ENCODE measurements around the gene SLC2A8.

The SLC2A8 gene

DNA sequence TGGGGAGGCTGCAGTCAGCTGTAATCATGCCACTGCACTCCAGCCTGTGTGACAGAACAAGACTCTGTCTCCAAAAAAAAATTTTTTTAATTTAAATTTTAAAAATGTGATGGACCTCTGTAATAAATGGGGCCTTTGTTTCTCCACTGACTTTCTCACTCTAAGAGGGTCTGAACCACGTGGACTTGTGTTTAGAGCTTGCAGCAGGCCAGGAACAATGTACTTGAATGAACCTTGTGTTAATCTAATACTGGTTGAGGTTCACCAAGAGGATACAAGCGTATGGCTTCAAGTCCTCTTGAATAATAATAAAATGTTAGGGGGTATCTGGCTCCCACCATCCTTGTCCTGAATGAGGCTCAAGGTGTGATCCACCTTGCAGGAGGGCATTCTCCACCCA is 14.4 kb upstream of the SLC2A8 start:
- DNase-seq (ENCODE audit: low read depth) = no peak

DNA sequence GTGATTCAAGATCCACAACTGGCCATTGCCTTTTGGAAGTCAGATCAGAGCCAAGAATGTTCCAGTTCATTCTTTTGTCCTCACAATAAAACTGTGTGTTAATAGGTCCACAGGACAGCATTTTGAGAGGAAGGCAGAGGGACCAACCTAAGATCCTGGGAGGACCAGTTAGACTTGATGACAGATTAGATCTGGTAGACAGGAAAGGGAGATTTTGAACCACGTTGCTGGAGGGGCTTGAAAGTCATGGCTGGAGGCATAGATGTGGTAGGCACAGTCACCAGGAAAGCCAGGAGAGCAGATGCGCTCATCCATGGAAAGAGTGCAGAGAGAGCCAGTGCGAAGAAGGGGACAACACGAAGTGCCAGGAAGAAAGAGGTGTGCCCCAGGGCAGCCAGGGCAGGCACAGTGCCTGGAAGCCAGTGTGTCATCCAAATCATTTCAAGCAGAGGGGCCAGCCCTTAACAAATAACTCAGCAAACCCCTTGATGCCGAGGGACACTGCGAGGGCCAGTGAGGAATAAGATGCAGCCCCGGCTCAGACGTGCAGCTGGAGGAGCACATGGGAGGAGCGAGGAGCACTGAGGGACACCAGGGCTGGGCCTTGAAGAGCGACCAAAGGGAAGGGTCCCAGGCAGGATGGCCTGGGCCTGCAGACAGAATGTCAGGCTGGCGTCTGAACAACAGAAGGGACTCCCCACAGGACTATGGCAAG is 12.8 kb upstream of the SLC2A8 start:
- DNase-seq (ENCODE audit: low read depth) = no peak

DNA sequence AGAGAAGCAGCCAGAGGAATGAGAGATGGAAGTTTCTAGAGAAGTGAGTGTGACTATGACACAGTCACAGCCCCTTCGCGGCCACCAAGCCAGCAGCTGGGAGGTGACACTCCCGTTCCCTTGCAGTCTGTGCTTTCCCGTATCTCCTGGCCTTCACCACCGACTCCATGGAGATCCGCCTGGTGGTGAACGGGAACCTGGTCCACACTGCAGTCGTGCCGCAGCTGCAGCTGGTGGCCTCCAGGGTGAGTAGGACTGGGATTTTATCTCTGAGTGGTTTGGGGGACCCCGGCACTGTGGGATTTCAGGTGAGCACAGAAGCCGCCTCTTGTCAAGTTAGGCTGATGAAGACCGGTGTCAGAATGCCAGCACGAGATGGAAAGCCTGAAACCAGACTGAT is 12.1 kb upstream of the SLC2A8 start:
- DNase-seq (ENCODE audit: low read depth) = no peak

GRCh38 chr9:127386249-127386648 is 10.7 kb upstream of the SLC2A8 start:
- DNase-seq (ENCODE audit: low read depth) = no peak

DNA sequence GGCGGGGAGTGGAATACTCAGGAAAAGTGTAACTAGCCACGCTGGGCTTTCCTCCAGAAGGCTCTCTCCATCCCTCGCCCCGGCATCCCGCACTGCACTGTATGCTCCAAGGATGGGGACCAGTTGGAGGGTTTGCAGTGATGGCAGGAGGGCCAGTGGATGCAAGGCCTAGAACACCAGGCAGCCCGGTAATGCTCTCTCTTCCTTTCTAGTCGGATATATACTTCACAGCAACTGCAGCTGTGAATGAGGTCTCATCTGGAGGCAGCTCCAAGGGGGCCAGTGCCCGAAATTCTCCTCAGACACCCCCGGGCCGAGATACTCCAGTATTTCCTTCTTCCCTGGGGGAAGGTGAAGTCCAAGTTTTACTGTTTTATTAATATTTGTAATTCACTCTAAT is 10.0 kb upstream of the SLC2A8 start:
- no peak for DNase-seq (ENCODE audit: low read depth)

- DNase-seq (ENCODE audit: low read depth) = peak; percentile 40
These were observed 8.7 kb upstream of the SLC2A8 start for GRCh38 chr9:127388037-127388855.

- no peak for DNase-seq (ENCODE audit: low read depth)
These were observed 8.1 kb upstream of the SLC2A8 start for GRCh38 chr9:127388856-127389238.

DNA sequence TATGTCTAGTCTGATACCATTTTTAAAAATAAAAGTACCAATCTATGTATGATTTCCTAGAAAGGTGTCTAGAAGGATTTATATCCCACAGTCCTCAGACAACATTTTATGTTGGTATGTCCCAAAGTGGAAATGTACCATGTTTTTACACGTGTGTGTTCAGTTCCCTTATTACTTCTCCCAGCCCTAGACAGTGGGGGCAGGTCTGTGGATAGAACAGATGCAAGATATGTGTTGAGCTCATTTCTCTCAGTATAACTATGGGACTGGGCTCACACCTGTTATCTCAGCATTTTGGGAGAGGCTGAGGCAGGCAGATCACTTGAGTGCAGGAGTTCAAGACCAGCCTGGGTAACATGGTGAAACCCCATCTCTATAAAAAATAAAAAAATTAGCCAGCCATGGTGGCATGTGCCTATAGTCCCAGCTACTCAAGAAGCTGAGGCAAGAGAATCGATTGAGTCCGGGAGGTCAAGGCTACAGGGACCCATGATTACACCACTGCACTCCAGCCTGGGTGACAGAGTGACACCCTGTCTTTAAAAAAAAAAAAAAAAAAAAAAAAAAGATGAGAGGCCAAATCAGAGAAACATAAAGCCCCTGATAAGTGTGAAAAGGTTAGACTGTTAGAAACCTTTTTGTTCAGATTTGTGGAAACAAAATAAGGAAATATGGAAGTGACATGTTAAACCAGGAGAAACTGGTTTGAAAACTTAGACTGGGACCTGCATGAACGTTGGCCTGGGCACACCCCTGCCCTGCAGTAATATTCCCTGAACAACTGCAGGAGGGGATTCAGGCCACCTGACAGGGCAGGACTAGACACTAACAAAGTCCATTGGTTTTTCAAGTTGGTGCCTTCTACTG is 7.4 kb upstream of the SLC2A8 start:
- DNase-seq (ENCODE audit: low read depth) = no peak

- no peak for DNase-seq (ENCODE audit: low read depth)
These were observed 6.8 kb upstream of the SLC2A8 start for GRCh38 chr9:127390248-127390545.

DNA sequence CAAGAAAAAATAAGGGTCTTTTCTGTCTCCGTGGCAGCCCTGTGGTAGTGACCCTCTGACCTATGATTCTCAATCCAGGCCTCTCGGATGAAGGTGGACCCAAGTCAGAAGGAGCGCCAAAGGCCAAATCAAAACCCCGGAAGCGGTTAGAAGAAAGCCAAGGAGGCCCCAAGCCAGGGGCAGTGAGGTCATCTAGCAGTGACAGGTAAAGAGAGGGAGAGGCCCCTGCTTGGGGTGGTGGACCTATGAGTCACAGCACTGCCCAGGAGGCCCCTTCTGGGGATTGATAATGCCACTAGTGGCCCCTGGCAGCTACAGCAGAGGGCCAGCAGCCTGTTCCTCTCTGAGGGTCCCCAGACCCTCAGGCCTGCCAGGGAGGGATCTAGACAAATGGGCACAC is 6.4 kb upstream of the SLC2A8 start:
- no peak for DNase-seq (ENCODE audit: low read depth)

- no peak for DNase-seq (ENCODE audit: low read depth)
These were observed 4.8 kb upstream of the SLC2A8 start for GRCh38 chr9:127392166-127392565.

DNA sequence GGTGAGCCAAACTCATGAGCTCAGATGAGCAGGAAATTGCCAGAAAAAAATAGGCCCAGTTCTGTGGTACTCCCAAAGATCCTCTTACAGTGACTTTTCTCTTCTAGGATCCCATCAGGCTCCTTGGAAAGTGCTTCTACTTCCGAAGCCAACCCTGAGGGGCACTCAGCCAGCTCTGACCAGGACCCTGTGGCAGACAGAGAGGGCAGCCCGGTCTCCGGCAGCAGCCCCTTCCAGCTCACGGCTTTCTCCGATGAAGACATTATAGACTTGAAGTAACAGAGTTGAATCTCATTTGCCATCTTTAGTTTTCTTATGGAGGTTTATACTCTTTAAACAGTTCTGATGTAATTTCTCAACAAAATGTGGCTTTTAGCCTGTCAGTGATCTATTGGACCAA is 4.0 kb upstream of the SLC2A8 start:
- no peak for DNase-seq (ENCODE audit: low read depth)

DNA sequence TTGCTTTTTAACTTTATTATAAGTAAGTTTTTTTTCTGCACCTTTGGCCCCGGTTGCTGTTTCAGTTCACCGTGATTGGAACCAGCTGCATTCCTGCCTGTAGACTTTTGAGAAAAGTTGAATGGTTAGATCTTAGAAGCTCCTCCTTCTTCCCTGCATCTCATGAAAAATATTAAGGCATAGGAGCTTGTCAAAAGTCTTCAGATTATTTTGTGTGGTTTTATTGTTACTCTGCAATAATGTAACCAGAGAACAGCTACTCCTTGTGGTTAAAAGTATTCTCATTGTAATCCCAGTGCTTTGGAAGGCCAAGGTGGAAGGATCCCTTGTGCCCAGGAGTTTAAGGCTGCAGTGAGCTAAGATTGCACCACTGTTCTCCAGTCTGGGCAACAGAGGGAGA is 3.3 kb upstream of the SLC2A8 start:
- DNase-seq (ENCODE audit: low read depth) = no peak

GRCh38 chr9:127395497-127396252 is 1.3 kb upstream of the SLC2A8 start:
- DNase-seq (ENCODE audit: low read depth) = no peak

DNA sequence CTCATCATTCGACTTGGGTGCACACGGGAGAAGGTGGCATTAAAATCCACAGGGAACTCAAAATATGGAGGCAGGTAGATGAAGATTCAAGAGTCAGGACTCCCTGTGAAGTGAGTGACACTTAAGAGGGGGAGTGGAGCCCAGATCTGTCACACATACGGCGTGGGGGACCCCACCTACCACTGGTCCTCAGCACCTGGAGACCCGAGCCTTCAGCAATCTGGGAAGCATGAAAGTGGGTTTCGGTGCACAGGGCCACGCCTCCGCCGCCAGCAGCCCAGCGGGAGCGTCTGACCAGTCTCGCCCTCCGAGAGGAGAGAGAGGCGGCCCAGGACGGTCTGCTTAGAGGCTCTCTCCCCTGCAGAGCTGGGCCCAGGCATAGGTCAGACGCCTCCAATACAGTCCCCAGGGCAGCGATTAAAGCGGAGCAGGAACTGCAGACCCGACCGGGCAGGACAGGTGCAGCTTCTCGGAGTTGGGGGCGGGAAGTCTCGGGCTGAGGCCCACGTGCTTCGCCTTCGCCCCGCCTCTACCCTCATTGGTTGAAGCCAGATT is 639 bp upstream of the SLC2A8 start:
- DNase-seq (ENCODE audit: low read depth) = no peak

GRCh38 chr9:127397646-127398274 is 791 bp downstream of the SLC2A8 start:
- no peak for DNase-seq (ENCODE audit: low read depth)

DNA sequence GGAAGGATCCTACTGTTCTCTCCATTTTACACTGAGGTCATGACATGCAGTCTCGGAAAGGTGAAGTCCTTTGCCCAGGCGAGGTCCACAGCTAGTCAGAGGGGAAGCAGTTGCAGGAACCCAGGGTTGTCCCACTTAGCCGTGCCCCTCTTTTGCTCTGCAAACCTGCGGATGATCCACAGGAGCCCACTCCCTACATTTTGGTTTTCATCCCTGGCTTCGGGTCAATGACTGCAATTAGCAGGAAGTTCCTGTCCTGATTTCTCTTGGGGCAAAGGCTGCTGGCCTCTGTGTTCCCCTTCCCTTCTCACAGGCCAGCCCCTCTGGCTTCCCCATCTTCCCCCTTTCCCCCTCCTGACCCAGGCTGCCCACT is 1.3 kb downstream of the SLC2A8 start:
- no peak for DNase-seq (ENCODE audit: low read depth)

DNA sequence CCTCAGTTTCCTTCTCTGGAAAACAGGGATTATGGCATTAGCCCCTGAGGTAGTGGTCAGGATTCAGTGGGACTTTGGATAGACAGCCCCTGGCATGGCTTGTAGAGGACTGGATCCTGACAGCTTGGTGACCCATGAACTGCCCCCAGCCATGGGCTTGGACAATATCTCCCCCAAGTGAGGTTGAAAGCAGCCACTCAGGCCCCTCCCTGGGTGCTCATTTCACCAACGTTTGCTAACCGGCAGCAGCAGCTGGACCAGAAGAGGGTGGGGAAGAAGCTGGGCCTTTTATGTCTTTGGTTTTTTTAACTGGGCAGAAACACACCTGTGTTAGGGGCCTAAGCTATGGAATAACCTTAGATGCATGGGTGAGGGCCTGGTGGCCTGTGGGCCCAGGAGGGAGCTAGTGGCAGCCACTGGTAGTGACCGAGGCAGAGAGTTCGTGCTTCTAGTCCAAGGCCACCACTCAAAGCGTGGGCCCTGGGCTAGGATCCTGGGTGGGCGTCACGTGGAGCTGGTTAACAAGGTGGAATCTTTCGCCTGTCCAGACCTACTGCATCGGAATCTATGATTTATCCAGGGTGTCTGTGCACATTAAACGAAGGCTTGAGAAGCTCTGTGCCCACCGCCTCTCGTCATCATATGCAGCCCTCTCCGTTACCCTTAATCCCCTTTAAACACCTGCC is 1.9 kb downstream of the SLC2A8 start:
- DNase-seq (ENCODE audit: low read depth) = no peak

DNA sequence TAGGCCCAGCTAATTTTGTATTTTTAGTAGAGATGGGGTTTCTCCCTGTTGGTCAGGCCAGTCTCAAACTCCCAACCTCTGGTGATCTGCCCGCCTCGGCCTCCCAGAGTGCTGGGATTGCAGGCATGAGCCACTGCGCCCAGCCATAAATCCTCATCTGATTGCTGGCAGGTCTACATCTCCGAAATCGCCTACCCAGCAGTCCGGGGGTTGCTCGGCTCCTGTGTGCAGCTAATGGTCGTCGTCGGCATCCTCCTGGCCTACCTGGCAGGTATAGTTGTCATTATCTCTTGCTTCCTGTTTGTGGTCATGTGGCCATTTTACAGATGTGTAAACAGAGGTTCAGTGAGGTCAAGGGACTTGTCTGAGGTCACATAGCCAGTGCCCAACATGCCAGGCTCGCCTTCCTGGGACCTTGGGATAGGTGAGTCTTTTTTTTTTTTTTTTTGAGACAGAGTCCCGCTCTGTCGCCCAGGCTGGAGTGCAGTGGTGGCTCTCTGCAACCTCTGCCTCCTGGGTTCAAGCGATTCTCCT is 2.8 kb downstream of the SLC2A8 start:
- DNase-seq (ENCODE audit: low read depth) = no peak

GRCh38 chr9:127402401-127403090 is 5.6 kb downstream of the SLC2A8 start:
- DNase-seq (ENCODE audit: low read depth) = no peak
